ENCODE results near the gene CTNNBL1.

DNA sequence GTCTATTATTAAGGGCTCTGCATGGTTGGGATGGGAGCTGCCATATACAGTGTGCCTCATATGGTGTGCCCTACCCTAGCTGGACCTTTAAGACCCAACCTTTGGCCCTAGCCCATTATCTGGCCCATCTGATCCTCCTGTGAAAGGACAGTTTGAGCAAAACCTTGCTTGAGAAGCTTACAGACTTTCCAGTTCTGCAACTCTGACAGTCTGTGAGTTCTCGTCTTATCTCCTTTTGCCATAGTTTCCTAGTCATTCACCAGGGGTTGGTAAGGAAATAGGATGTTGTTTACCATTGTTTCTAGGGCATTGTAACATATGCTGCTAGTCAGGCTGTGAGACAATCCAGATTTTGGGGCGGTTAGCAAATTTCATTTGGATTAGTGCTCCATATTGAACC, 17.2 kb downstream of the CTNNBL1 start:
- TF ChIP-seq, protein P1, sequence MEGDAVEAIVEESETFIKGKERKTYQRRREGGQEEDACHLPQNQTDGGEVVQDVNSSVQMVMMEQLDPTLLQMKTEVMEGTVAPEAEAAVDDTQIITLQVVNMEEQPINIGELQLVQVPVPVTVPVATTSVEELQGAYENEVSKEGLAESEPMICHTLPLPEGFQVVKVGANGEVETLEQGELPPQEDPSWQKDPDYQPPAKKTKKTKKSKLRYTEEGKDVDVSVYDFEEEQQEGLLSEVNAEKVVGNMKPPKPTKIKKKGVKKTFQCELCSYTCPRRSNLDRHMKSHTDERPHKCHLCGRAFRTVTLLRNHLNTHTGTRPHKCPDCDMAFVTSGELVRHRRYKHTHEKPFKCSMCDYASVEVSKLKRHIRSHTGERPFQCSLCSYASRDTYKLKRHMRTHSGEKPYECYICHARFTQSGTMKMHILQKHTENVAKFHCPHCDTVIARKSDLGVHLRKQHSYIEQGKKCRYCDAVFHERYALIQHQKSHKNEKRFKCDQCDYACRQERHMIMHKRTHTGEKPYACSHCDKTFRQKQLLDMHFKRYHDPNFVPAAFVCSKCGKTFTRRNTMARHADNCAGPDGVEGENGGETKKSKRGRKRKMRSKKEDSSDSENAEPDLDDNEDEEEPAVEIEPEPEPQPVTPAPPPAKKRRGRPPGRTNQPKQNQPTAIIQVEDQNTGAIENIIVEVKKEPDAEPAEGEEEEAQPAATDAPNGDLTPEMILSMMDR (IDR thresholded peaks at IDR 0.05) = no peak
- no peak for TF ChIP-seq POLR2A (IDR thresholded peaks at IDR 0.05)
